ENCODE measurements around the gene CNGB1. TPM values are rescaled to one million over a fixed set of nuclear protein-coding genes. Genes with fewer than 3 reads are reported as not detected.
A peak's percentile ranks its signal among the peaks of the same experiment; 100 is the strongest.

CNGB1 gene
- total and polyA plus RNA-seq, 2 of the 13 experiments (the other 11 are each of a cell fraction or from before 2014, with no cell fraction given), result 0.02 to 0.15 TPM

DNA sequence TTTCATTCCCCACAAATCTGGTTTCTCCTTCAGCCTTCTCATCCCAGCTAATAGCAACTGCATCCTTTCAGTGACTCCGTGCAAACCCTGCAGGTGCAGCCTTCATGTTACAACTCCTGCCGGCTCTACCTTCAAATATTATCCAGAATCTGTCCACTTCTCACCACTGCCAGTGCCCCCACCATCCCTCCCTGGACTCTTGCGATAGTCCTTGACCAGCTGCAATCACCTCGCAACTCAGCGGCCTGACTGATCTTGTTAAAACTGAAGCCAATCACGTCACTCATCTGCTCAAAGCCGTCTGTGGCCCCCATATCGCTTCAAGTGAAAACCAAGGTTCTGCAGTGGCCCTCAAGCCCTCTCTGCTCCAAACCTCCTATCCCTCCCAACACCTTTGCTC, 125.8 kb downstream of the CNGB1 start:
- H3K4me3 ChIP-seq (replicated peaks in 1 of 3; ENCODE audit: insufficient read depth in 1 of 3, low read depth in 2 of 3, low read length in 3 of 3), result no peak overlapping the region
- CTCF ChIA-PET (ENCODE audit: low intra/inter-chr PET ratio, low total read pairs), result no interaction called here
- in situ Hi-C loops (cut with HindIII; ENCODE audit: extremely low pct_ligation_motif_present, low pct_unique_long_range_greater_than_20kb), result no loop called here
- TF ChIP-seq, protein P1, sequence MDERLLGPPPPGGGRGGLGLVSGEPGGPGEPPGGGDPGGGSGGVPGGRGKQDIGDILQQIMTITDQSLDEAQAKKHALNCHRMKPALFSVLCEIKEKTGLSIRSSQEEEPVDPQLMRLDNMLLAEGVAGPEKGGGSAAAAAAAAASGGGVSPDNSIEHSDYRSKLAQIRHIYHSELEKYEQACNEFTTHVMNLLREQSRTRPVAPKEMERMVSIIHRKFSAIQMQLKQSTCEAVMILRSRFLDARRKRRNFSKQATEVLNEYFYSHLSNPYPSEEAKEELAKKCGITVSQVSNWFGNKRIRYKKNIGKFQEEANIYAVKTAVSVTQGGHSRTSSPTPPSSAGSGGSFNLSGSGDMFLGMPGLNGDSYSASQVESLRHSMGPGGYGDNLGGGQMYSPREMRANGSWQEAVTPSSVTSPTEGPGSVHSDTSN (CRISPR knock-in tag; IDR thresholded peaks at IDR 0.05), result 0 out of 2 replicates have a peak, but pooled peaks have one; percentile 19
- TF ChIP-seq ZNF572 (CRISPR knock-in tag; IDR thresholded peaks at IDR 0.05), result no peak
- TF ChIP-seq, protein P2, sequence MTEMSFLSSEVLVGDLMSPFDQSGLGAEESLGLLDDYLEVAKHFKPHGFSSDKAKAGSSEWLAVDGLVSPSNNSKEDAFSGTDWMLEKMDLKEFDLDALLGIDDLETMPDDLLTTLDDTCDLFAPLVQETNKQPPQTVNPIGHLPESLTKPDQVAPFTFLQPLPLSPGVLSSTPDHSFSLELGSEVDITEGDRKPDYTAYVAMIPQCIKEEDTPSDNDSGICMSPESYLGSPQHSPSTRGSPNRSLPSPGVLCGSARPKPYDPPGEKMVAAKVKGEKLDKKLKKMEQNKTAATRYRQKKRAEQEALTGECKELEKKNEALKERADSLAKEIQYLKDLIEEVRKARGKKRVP (CRISPR knock-in tag; IDR thresholded peaks at IDR 0.05), result peak in 1 of 2 experiments; percentile 76; a peak in 2 of 4 replicates
- peak; percentile 70; the same call in 1 of the 2 replicates for TF ChIP-seq TCF7 (IDR thresholded peaks at IDR 0.05; ENCODE audit: low read depth)
- TF ChIP-seq, protein P3, sequence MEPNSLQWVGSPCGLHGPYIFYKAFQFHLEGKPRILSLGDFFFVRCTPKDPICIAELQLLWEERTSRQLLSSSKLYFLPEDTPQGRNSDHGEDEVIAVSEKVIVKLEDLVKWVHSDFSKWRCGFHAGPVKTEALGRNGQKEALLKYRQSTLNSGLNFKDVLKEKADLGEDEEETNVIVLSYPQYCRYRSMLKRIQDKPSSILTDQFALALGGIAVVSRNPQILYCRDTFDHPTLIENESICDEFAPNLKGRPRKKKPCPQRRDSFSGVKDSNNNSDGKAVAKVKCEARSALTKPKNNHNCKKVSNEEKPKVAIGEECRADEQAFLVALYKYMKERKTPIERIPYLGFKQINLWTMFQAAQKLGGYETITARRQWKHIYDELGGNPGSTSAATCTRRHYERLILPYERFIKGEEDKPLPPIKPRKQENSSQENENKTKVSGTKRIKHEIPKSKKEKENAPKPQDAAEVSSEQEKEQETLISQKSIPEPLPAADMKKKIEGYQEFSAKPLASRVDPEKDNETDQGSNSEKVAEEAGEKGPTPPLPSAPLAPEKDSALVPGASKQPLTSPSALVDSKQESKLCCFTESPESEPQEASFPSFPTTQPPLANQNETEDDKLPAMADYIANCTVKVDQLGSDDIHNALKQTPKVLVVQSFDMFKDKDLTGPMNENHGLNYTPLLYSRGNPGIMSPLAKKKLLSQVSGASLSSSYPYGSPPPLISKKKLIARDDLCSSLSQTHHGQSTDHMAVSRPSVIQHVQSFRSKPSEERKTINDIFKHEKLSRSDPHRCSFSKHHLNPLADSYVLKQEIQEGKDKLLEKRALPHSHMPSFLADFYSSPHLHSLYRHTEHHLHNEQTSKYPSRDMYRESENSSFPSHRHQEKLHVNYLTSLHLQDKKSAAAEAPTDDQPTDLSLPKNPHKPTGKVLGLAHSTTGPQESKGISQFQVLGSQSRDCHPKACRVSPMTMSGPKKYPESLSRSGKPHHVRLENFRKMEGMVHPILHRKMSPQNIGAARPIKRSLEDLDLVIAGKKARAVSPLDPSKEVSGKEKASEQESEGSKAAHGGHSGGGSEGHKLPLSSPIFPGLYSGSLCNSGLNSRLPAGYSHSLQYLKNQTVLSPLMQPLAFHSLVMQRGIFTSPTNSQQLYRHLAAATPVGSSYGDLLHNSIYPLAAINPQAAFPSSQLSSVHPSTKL (CRISPR knock-in tag; IDR thresholded peaks at IDR 0.05), result no peak
- TF ChIP-seq ZNF607 (CRISPR knock-in tag; IDR thresholded peaks at IDR 0.05; ENCODE audit: borderline replicate concordance), result no peak
- no peak for TF ChIP-seq ELF3 (CRISPR knock-in tag; IDR thresholded peaks at IDR 0.05)
- peak; percentile 58 for TF ChIP-seq CEBPG (CRISPR knock-in tag; IDR thresholded peaks at IDR 0.05)
- TF ChIP-seq, protein P4, sequence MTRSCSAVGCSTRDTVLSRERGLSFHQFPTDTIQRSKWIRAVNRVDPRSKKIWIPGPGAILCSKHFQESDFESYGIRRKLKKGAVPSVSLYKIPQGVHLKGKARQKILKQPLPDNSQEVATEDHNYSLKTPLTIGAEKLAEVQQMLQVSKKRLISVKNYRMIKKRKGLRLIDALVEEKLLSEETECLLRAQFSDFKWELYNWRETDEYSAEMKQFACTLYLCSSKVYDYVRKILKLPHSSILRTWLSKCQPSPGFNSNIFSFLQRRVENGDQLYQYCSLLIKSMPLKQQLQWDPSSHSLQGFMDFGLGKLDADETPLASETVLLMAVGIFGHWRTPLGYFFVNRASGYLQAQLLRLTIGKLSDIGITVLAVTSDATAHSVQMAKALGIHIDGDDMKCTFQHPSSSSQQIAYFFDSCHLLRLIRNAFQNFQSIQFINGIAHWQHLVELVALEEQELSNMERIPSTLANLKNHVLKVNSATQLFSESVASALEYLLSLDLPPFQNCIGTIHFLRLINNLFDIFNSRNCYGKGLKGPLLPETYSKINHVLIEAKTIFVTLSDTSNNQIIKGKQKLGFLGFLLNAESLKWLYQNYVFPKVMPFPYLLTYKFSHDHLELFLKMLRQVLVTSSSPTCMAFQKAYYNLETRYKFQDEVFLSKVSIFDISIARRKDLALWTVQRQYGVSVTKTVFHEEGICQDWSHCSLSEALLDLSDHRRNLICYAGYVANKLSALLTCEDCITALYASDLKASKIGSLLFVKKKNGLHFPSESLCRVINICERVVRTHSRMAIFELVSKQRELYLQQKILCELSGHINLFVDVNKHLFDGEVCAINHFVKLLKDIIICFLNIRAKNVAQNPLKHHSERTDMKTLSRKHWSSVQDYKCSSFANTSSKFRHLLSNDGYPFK (CRISPR knock-in tag; IDR thresholded peaks at IDR 0.05; ENCODE audit: borderline replicate concordance), result no peak
- TF ChIP-seq, protein P5, sequence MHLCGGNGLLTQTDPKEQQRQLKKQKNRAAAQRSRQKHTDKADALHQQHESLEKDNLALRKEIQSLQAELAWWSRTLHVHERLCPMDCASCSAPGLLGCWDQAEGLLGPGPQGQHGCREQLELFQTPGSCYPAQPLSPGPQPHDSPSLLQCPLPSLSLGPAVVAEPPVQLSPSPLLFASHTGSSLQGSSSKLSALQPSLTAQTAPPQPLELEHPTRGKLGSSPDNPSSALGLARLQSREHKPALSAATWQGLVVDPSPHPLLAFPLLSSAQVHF (CRISPR knock-in tag; IDR thresholded peaks at IDR 0.05), result no peak
- TF ChIP-seq, protein P6, sequence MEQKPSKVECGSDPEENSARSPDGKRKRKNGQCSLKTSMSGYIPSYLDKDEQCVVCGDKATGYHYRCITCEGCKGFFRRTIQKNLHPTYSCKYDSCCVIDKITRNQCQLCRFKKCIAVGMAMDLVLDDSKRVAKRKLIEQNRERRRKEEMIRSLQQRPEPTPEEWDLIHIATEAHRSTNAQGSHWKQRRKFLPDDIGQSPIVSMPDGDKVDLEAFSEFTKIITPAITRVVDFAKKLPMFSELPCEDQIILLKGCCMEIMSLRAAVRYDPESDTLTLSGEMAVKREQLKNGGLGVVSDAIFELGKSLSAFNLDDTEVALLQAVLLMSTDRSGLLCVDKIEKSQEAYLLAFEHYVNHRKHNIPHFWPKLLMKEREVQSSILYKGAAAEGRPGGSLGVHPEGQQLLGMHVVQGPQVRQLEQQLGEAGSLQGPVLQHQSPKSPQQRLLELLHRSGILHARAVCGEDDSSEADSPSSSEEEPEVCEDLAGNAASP (CRISPR knock-in tag; IDR thresholded peaks at IDR 0.05; ENCODE audit: borderline replicate concordance), result no peak
- TF ChIP-seq ZNF335 (CRISPR knock-in tag; IDR thresholded peaks at IDR 0.05), result no peak
- TF ChIP-seq TBX3 (IDR thresholded peaks at IDR 0.05; ENCODE audit: borderline replicate concordance), result peak; percentile 10; the same call in 1 of the 2 replicates
- TF ChIP-seq RXRA (CRISPR knock-in tag; IDR thresholded peaks at IDR 0.05), result 0 out of 2 replicates have a peak, but pooled peaks have one; percentile 20

More for the DNA sequence above, 125.8 kb downstream of the CNGB1 start:
- Histone ChIP-seq H3K9me3 (ENCODE audit: low read length) (no peaks in the 10 kb centered on the region), H3K4me1 (ENCODE audit: insufficient read depth, low read length) (peaks cover 52% of the 10 kb centered on the region), H3K27me3 (ENCODE audit: control insufficient read depth in 1 of 2, insufficient read depth in 2 of 2, low read length in 2 of 2) (no peaks in the 10 kb centered on the region), H2AFZ (ENCODE audit: low read length) (no peak overlapping the region), H3K9ac (ENCODE audit: insufficient read depth, low read depth, low read length) (no peak overlapping the region), H3K27ac (ENCODE audit: extremely low read length, insufficient read depth, low read length) (no peak overlapping the region), H3K79me2 (ENCODE audit: insufficient read depth, low read length) (no peaks in the 10 kb centered on the region), H4K20me1 (ENCODE audit: insufficient read depth, low read length) (no peaks in the 10 kb centered on the region), H3K36me3 (replicated peaks in 1 of 2; ENCODE audit: control insufficient read depth in 1 of 2, insufficient read depth in 2 of 2, low read length in 2 of 2) (no peaks in the 10 kb centered on the region), H3K4me2 (ENCODE audit: low read depth, low read length) (0 out of 2 replicates have a peak overlapping the region, but pooled peaks have one; percentile 3)
- no TSS peak for BruUV-seq (replicated peaks)
- WGBS (ENCODE audit: low lambda C conversion rate), result 46% methylated on average over 8 of the region's 8 CpGs
- no peak for FAIRE-seq
- POLR2A ChIA-PET, result interaction anchor here (1.0 to 2.5 kb wide), 2 partner anchors 18 kb away, joined by 3 to 6 read pairs; no protein-coding TSS in a partner anchor
- ATAC-seq, result peak; percentile 18; the same call in 2 of the 3 replicates
- no peak for DNase-seq (ENCODE audit: low spot score)
- intact Hi-C loops (cut with micrococcal nuclease; ENCODE audit: unreplicated experiment), result no loop called here

Measured in HepG2 (cell line).